ENCODE results near the gene RPRD2.
A peak's percentile ranks its signal among the peaks of the same experiment; 100 is the strongest.
"Not testable (repeated sequence)": the region's sequence is repeated elsewhere in the genome, so short reads cannot be mapped to it uniquely, and the experiment has no call there.

RPRD2 gene

DNA sequence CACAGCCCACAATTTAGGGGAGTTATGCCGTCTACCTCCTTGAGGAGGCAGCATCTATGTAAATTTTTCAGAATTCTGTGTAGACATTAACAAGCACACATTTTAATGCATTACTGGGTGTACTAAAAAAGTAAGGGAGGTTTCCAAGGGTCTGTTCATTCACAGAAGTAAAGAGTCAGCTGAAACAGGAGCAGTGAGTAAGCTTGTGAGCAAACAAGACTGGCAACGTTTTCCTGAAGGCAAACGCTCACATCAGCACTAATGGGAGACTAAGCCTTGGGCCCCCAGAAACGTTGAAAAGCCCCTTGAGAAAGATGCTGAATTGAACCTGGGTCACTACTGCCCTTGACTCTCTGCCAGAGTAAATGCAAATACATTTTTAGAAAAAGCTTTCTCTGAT is 25.7 kb downstream of the RPRD2 start:
- DNase-seq (ENCODE audit: low read depth in 2 of 2): no peak

DNA sequence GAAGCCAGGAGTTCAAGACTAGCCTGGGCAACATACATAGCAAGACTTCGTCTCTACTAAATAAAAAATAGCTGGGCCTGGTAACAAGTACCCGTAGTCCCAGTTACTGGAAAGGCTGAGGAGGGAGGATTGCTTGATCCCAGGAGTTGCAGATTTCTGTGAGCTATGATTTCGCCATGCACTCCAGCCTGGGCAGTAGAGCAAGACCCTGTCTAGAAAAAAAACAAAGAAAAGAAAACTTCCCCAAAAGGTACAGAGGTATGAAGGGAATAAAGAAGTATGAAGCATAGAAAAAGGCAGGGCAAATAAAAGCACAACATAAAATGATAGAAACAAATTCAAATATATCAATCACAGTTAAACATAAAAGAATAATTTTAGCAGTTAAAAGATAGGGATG is 28.7 kb downstream of the RPRD2 start:
- DNase-seq (ENCODE audit: low read depth in 2 of 2): no peak

DNA sequence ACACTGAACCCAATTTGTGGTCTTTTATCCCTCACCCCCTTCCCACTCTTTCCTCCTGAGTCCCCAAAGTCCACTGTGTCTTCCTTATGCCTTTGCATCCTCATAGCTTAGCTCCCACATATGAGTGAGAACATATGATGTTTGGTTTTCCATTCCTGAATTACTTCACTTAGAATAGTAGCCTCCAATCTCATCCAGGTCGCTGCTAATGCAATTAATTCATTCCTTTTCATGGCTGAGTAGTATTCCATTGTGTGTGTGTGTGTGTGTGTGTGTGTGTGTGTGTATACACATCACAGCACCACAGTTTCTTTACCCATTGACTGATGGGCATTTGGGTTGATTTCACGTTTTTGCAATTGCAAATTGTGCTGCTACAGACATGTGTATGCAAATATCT is 31.2 kb downstream of the RPRD2 start:
- not testable (repeated sequence) for DNase-seq (ENCODE audit: low read depth in 2 of 2)

DNA sequence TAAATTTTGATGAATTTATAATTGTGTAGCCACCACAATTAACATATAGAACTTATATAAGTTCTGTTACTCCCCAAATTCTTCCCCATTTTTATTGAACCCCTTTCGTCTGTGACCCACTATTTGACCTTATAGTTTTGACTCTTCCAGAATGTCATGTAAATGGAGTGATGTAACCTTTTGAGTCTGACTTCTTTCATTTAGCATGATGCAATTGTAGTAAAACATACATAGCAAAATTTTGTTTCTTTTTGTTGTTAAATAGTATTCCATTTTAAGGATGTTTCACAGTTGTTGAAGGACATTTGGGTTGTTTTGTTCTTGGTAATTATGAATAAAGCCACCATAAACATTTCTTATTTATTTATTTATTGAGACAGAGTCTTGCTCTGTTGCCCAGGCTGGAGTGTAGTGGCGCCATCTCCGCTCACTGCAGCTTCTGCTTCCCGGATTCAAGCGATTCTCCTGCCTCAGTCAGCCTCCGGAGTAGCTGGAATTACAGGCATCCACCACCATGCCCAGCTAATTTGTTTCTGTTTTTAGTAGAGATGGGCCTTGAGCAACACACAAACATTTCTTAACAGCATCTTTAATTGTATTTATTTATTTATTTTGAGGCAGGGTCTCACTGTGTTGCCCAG is 33.6 kb downstream of the RPRD2 start:
- no peak for DNase-seq (ENCODE audit: low read depth in 2 of 2)

DNA sequence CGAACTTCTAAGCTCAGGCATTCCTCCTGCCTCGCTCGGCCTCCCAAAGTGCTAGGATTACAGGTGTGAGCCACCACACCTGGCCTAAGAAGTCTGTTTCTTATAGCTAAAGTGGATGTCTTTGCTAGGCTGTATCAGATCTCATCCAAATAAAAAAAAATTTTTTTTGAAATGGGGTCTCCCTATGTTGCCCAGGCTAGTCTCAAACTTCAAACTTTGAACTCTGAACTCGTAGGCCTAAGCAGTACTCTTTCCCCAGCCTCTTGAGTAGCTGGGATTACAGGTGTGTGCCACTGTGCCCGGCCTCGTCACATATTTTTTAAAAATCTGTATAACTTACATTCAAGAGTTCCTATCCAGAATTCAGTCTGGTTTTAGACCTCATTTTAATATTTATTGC is 40.5 kb downstream of the RPRD2 start:
- no peak for DNase-seq (ENCODE audit: low read depth in 2 of 2)

DNA sequence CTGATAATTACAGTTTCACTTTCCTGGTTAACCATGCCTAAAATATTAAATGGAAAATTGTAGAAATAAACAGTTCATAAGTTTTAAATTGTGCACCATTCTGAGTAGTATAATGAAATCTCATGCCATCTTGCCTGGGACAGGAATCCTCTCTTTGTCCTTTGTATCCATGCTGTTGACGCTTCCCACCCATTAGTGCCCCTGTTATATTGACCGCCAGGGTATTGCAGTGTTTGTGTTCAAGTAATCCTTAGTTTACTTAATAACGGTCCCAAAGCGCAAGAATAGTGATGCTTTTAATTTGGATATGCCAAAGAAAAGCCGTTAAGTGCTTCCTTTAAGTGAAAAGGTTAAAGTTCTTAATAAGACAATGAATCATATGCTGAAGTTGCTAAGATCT is 41.7 kb downstream of the RPRD2 start:
- DNase-seq (ENCODE audit: low read depth in 2 of 2): no peak

DNA sequence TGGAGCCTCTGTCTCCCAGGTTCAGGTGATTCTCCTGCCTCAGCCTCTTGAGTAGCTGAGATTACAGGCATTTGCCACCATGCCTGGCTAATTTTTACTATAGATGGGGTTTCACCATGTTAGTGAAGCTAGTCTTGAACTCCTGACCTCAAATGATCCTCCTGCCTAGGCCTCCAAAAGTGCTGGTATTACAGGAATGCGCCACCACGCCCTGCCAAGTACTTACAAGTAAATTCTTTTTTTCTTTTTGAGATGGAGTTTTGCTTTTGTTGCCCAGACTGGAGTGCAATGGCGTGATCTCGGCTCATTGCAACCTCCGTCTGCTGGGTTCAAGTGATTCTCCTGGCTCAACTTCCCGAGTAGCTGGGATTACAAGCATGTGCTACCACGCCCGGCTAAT is 42.5 kb downstream of the RPRD2 start:
- DNase-seq (ENCODE audit: low read depth in 2 of 2): no peak

DNA sequence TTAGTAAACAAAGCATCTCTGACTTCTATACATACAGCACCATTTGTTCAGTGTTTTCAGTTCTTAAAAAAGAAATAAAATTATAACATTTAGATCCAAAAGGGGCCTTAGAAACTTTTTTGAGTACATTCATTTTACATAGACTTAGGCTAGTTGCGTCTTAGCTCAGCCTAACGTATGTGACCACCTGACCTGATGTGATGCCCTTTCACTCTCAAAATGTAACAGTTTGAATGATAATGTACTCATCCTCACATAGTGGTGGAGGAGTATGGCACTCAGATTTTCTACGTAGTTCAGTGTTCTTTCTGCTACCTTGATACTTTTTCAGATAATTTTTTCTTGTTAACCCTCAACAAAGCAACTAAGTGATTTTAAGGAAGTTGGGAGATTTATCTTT is 43.4 kb downstream of the RPRD2 start:
- no peak for DNase-seq (ENCODE audit: low read depth in 2 of 2)

DNA sequence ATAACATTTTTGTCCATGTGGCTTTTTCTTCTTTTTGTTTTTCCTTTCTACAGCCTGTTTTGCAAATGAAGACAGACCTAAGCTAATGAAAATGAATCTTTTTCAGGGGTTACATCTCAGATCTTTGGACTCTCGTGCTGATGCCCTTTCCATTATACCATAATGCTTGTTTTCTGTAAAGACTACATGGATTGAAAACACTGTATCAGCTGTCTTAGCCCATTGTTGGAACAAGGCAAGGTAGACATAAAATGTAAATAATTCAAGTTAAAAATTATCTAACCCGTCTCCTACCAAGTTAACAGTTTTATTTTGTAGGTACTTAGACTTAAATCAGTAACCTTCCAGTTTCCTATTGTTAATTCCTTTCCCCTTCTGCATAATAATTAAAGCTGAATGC is 44.9 kb downstream of the RPRD2 start:
- no peak for DNase-seq (ENCODE audit: low read depth in 2 of 2)

DNA sequence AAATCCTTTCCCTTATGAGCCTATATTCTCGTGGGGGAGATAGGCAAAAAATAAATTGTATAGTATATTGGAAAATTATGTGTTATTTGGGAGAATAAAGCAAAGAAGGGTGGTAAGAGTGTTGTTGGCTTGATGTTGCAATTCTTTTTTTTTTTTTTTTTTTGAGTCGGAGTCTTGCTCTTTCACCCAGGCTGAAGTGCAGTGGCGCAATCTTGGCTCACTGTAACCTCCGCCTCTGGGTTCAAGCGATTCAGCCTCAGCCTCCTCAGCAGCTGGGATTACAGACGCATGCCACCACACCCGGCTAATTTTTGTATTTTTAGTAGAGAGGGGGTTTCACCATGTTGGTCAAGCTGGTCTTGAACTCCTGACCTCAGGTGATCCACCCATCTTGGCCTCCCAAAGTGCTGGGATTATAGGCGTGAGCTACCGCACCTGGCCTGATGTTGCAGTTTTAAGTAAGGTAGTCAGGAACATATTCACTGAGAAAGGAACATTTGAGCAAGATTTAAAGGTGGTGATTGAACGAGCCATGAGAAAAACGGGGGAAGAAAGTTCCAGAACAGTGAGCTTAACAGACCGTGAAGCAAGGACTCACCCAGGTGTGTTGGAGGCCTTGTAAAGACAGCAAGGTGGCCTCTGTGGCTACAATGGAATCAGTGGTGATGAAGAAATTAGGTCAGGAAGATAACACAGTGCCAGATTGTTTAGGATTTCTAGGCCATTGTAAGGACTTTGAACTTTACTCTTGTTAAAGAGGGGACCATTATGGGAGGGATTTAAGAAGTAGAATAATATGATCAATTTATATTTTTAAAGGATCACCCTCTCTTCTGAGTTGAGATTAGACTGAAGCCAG is 45.8 kb downstream of the RPRD2 start:
- no peak for DNase-seq (ENCODE audit: low read depth in 2 of 2)

DNA sequence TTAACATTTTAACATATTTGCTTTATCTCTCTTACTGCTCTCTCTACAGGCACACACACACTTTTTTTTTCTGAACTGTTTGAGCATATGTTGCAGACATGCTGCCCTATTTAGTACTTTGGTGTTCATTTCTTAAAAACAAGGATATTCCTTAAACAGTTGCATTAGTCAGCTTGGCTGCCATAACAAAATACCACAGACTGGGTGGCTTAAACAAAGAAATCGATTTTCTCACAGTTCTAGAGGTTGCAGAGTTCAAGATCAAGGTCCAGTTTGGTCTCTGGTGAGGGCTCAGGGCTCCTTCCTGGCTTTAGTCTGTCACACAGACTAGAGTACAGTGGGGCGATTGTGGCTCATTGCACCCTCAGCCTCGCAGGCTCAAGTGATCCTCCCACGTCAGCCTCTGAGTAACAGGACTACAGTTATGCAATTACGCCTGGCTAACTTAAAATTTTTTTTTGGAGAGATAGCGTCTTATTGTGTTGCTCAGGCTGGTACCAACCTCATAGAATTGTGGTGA is 46.7 kb downstream of the RPRD2 start:
- DNase-seq (ENCODE audit: low read depth in 2 of 2): no peak

DNA sequence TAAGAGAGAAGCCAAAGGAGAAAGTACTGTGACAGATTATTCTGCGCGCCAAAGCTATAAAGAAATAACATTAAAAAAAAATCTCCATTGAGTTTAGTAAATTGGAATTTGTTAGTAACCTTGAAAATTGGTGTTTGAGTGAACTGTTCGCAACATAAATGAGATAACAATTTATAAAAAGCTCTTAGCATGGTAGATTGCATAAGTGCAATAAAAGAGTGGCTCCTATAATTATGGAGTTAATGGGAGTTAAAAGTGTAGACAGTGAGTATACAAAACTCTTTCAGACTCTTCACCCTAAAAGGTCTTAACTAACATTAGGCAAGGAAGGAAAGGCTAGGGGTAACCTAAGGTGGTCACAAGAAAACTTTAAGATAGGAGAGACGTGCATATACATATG is 50.6 kb downstream of the RPRD2 start:
- DNase-seq (ENCODE audit: low read depth in 2 of 2): no peak

DNA sequence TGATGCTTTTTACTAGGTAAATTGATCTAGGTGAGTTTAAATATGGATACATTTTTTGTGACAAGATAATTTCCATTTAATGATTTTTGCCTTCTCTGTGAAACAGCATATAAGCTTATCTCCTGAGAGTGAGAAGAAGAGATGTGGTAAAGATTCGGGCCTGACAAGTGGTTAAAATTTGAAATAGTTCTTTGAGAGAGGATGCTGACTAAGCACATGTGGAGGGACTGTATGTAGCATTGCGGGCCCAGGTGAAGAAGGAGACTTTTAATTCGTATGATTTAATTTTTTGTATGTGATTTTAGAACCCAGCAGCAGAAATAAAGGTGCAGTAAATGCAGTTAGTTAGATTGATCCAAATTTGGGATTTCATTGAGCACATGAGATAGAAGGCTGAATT is 51.9 kb downstream of the RPRD2 start:
- DNase-seq (ENCODE audit: low read depth in 2 of 2): no peak

DNA sequence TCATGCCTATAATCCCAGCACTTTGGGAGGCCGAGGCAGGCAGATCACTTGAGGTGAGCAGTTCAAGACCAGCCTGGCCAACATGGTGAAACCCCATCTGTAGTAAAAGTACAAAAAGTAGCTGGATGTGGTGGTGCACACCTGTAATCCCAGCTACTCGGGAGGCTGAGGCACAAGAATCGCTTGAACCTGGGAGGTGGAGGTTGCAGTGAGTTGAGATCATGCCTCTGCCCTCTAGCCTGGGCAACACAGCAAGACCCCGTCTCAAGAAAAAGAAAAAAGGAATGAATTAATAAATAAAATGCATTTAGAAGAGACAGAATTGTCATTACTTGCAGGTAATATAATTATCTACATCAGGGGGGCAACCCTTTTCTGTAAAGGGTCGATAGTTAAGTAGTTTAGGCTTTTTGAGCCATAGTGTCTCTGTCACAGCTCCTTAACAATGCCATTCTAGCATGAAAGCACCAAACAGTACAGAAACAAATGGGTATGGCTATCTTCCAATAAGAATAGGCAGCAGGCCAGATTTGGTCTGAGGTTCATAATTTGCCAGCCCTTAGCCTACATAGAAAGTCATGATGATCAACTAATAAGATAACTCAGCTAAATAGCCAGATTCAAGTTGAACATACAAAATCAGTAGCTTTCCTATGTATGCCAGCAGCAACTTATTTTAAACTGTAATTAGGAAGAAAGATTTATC is 56.8 kb downstream of the RPRD2 start:
- no peak for DNase-seq (ENCODE audit: low read depth in 2 of 2)

DNA sequence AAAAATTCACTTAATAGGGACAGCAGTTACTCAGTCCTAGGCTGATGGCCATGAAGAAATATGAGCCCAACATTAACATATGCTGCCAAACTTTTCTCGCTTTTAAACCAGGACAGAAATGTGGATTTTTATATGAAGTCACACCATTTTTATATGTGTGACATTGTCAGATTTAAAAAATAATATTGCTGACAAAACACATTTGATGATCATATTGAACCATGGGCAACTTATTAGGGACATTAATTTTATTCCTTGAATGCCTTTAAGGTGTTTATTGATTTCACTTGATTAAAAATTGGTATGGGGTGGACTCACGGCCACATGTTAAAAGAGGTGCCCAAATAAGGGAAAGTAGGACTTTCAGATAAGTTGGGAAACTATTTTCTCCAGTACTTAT is 58.6 kb downstream of the RPRD2 start:
- DNase-seq (ENCODE audit: low read depth in 2 of 2): no peak

DNA sequence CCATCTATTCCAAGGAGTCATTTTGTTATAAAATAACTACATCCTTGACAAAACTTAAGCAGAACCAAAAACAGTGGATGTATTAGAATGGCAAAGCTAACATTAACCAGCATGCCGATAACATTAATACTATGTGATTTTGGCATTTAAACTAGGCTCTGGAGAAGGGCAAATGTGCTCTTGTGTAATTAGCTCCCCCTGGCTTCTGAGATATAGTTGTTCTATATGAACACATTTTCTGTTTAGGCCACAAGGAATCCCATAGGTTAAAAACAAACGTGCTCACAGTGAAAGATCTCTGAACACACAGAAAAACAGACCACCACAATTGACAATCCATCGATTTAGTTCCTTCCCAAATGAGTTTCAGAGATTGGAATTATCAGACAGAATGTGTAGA is 65.9 kb downstream of the RPRD2 start:
- DNase-seq (ENCODE audit: low read depth in 2 of 2): no peak

DNA sequence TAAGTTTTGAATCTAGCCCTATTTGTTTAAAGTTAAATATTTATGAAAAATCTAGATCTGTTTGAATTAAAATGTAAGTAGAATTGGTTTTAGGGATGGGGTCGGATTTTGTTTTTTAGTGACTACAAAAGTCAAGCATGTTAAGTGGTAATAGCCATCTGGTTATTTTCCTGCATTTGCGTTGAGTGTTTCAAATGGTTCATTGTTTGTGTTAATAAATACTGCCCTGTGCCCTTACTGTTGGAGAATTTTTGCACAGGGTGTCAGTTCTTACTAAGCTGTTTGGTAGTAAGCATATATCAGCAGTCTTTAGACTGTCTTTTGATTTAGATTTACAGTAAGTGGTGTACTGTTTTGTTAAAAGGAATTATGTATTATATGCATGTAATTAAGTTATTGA is 77.2 kb downstream of the RPRD2 start:
- DNase-seq (ENCODE audit: low read depth in 2 of 2): no peak

DNA sequence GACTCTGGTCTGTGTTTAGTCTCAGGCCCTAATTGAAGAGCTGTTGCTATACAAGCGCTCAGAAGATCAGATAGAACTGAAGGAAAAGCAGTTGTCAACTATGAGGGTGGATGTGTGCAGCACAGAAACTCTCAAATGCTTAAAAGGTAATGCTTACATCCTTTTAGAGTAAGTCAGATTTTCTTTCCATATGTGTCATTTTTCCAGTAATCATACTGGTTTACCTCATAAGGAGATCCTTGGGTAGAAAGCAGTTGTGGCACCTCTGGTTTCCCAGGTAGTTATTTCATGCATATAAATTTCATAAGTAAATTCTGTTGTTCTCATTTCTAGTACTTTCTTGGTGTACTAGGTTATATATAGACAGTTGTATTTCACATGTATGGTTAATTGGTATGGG is 80.3 kb downstream of the RPRD2 start:
- no peak for DNase-seq (ENCODE audit: low read depth in 2 of 2)

DNA sequence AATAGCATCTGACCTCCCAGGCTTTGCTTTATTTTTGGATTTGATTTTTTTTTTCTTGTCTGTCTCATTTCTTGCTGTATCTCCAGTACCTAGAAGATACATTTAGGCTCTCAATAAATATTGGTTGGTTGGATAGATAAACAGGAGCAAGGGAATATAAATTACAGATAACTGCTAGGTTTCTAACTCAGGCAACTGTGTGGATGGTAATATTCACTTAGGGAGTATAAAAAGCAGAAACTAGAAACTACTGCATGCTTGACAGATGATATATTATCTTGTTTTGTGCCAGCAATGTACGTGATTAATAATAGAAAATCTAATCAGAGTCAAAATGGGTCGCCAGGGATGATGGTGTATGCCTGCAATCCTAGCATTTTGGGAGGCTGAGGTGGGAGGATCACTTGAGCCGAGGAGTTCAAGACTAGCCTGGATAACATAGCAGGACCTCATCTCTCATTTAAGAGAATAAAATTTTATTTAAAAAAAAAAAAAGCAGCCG is 92.2 kb downstream of the RPRD2 start:
- DNase-seq (ENCODE audit: low read depth in 2 of 2): no peak

DNA sequence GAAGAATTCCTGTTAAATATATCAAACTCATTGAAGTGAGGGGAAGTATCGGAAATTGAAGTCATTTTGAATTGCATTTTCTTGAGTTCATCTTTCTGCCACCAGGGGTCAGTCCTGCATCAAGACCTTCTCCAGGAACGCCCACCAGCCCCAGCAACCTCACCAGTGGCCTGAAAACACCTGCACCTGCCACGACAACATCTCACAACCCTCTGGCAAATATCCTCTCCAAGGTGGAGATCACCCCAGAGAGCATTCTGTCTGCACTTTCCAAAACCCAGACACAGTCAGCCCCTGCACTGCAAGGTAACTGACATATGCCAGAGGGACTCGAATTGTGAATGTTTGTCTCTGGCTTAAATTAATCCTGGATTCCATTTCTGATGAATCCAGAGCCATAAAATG is 100.5 kb downstream of the RPRD2 start:
- DNase-seq (ENCODE audit: low read depth in 2 of 2): peak; percentile 47 to 66

DNA sequence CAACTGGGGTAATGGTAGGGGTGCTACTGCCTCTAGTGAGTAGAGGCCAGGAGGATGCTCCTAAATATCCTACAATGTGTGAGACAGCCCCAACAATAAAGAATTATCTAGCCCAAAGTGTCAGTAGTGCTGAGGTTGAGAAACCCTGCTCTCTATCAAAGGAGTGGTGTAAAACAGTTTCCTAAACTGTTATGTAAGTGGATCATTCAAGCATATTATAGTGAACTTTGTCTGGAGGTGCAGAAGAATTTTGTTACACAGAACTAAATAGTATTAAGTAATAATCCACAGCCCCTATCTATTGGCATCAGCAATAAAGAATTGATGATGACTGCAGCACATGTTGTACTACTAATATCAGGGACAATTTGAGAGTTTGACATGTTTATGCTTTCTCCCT is 103.0 kb downstream of the RPRD2 start:
- no peak for DNase-seq (ENCODE audit: low read depth in 2 of 2)

DNA sequence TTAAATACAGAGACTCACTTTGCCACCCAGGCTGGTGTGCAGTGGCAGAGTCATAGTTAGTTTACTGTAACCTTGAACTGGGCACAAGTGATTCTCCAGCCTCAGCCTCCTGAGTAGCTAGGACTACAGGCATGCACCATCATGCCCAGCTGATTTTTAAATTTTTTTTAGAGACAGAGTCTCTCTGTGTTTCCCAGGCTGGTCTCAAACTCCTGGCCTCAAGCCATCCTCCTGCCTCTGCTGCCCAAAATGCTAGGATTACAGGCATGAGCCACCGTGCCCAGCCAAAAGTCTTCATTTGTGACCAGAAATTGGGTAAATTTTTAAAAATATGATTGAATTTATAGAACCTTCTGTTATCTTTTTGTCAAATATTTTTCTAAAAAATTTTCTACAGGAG is 105.3 kb downstream of the RPRD2 start:
- DNase-seq (ENCODE audit: low read depth in 2 of 2): no peak

Measured in activated CD4-positive, alpha-beta T cell treated with anti-CD3 and anti-CD28 coated beads for 24 hours (primary cell).